ENCODE results near the gene ZNF677.
"Not testable (repeated sequence)": the region's sequence is repeated elsewhere in the genome, so short reads cannot be mapped to it uniquely, and the experiment has no call there.

DNA sequence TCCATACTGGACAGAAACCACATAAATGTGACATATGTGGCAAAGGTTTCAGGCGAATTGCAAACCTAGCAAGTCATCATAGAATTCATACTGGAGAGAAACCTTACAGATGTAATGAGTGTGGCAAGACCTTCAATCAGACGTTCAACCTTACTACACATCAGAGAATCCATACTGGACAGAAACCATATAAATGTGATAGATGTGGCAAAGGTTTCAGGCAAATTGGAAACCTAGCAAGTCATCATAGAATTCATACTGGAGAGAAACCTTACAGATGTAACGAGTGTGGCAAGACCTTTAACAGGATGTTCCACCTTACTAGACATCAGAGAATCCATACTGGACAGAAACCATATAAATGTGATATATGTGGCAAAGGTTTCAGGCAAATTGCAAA lies 43.1 kb downstream of the ZNF677 start:
- TF ChIP-seq, protein P1, sequence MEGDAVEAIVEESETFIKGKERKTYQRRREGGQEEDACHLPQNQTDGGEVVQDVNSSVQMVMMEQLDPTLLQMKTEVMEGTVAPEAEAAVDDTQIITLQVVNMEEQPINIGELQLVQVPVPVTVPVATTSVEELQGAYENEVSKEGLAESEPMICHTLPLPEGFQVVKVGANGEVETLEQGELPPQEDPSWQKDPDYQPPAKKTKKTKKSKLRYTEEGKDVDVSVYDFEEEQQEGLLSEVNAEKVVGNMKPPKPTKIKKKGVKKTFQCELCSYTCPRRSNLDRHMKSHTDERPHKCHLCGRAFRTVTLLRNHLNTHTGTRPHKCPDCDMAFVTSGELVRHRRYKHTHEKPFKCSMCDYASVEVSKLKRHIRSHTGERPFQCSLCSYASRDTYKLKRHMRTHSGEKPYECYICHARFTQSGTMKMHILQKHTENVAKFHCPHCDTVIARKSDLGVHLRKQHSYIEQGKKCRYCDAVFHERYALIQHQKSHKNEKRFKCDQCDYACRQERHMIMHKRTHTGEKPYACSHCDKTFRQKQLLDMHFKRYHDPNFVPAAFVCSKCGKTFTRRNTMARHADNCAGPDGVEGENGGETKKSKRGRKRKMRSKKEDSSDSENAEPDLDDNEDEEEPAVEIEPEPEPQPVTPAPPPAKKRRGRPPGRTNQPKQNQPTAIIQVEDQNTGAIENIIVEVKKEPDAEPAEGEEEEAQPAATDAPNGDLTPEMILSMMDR (conservative IDR thresholded peaks at IDR 0.05; ENCODE audit: low read depth in 2 of 2): not testable (repeated sequence)
- not testable (repeated sequence) for TF ChIP-seq EZH2 (IDR thresholded peaks at IDR 0.05; ENCODE audit: low read depth, unreplicated experiment); POLR2AphosphoS5 (IDR thresholded peaks at IDR 0.05; ENCODE audit: low read depth); NANOG (IDR thresholded peaks at IDR 0.05; ENCODE audit: borderline replicate concordance); CREB1 (CRISPR knock-in tag; IDR thresholded peaks at IDR 0.05; ENCODE audit: low read depth); ZNF331 (CRISPR knock-in tag; IDR thresholded peaks at IDR 0.05; ENCODE audit: low read depth); EZH2phosphoT487 (IDR thresholded peaks at IDR 0.05; ENCODE audit: unreplicated experiment); STAT1 (IDR thresholded peaks at IDR 0.05; ENCODE audit: unreplicated experiment); JUNB (IDR thresholded peaks at IDR 0.05; ENCODE audit: unreplicated experiment)
- TF ChIP-seq, protein P2, sequence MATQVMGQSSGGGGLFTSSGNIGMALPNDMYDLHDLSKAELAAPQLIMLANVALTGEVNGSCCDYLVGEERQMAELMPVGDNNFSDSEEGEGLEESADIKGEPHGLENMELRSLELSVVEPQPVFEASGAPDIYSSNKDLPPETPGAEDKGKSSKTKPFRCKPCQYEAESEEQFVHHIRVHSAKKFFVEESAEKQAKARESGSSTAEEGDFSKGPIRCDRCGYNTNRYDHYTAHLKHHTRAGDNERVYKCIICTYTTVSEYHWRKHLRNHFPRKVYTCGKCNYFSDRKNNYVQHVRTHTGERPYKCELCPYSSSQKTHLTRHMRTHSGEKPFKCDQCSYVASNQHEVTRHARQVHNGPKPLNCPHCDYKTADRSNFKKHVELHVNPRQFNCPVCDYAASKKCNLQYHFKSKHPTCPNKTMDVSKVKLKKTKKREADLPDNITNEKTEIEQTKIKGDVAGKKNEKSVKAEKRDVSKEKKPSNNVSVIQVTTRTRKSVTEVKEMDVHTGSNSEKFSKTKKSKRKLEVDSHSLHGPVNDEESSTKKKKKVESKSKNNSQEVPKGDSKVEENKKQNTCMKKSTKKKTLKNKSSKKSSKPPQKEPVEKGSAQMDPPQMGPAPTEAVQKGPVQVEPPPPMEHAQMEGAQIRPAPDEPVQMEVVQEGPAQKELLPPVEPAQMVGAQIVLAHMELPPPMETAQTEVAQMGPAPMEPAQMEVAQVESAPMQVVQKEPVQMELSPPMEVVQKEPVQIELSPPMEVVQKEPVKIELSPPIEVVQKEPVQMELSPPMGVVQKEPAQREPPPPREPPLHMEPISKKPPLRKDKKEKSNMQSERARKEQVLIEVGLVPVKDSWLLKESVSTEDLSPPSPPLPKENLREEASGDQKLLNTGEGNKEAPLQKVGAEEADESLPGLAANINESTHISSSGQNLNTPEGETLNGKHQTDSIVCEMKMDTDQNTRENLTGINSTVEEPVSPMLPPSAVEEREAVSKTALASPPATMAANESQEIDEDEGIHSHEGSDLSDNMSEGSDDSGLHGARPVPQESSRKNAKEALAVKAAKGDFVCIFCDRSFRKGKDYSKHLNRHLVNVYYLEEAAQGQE (IDR thresholded peaks at IDR 0.05; ENCODE audit: unreplicated experiment): not testable (repeated sequence)
- TF ChIP-seq, protein P3, sequence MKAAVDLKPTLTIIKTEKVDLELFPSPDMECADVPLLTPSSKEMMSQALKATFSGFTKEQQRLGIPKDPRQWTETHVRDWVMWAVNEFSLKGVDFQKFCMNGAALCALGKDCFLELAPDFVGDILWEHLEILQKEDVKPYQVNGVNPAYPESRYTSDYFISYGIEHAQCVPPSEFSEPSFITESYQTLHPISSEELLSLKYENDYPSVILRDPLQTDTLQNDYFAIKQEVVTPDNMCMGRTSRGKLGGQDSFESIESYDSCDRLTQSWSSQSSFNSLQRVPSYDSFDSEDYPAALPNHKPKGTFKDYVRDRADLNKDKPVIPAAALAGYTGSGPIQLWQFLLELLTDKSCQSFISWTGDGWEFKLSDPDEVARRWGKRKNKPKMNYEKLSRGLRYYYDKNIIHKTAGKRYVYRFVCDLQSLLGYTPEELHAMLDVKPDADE (IDR thresholded peaks at IDR 0.05): not testable (repeated sequence)
